Nephron (organoid): ENCODE results near the gene KLHDC8B.

Source experiments
- H3K27ac Mint-ChIP-seq, 3 experiments: 2 replicates each; pipeline ENCODE4 v1.8.0; 2020; ENCODE audit warnings: mixed read lengths in 3 of 3, mild to moderate bottlenecking in 2 of 3, moderate library complexity in 1 of 3
- H3K27me3 Mint-ChIP-seq: 2 replicates; pipeline ENCODE4 v1.8.0; 2021; ENCODE audit warnings: low read depth, mild to moderate bottlenecking, moderate library complexity, mixed read lengths
- H3K36me3 Mint-ChIP-seq: 2 replicates; pipeline ENCODE4 v1.8.0; 2020; ENCODE audit warnings: low read depth, mixed read lengths
- H3K4me1 Mint-ChIP-seq: 2 replicates; pipeline ENCODE4 v1.8.0; 2020; ENCODE audit warnings: mixed read lengths
- H3K4me3 Mint-ChIP-seq, 3 experiments: 2 replicates each; pipeline ENCODE4 v1.8.0; 2020; ENCODE audit warnings: mild to moderate bottlenecking in 3 of 3, mixed read lengths in 3 of 3, moderate library complexity in 2 of 3
- H3K9me3 Mint-ChIP-seq: 2 replicates; pipeline ENCODE4 v1.8.0; 2020; ENCODE audit warnings: mixed read lengths
- CTCF ChIP-seq, 3 experiments: fragments of 200-600 bp; sonication (generic); IDR thresholded peaks; one replicate each; pipeline ENCODE4 v1.5.0; 2021; ENCODE audit warnings: antibody characterized with exemption in 3 of 3; ENCODE audit not compliant: unreplicated experiment in 3 of 3

KLHDC8B gene

GRCh38 chr3:49172551-49173041, 1.2 kb downstream of the KLHDC8B start:
- Mint-ChIP-seq H3K27me3 (peaks cover 3% of the 10 kb centered on the region), H3K4me1 (peaks cover 47% of the 10 kb centered on the region), H3K27ac (peak overlapping the region; percentile 92 to 96 (median 95)), H3K9me3 (no peaks in the 10 kb centered on the region), H3K36me3 (peaks cover 20% of the 10 kb centered on the region), H3K4me3 (peak overlapping the region; percentile 86 to 92 (median 92))
- no peak for TF ChIP-seq CTCF (IDR thresholded peaks at IDR 0.05; ENCODE audit: unreplicated experiment in 3 of 3)

DNA sequence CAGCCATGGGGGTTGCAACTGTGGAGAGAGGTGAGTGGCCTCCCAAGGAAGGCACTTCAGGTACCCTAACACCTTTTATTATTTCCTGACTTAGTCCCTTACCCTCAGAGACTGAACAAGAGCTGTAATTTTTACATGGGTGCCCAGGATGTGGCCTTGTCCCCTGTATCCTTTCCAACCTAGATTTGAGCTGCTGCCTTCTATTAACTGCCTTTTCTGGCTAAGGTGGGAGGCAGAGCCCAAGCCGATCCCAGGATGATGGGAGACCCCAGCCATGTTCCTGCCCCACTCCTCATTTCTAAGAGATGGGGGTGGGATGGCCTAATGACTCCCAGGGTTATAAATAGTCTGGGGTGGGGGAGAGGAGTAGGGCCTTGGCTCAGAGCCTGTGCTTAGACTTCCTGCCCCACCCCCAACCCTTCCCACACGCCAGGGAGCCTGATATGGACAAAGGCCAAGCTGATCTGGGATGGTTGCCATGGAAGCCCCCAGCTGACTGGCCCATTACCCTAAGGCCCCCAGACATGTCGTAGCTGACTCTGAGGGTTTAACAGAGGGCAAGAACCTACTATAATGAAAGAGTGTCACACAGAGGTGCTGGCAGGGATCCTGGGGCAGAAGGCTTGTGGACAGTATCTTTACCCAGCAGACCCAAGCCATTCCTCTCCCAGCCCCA, 1.9 kb downstream of the KLHDC8B start:
- H3K9me3 Mint-ChIP-seq: no peaks in the 10 kb centered on the region
- H3K27me3 Mint-ChIP-seq: peaks cover 3% of the 10 kb centered on the region
- peaks cover 47% of the 10 kb centered on the region for H3K4me1 Mint-ChIP-seq
- peak overlapping the region; percentile 92 to 96 (median 95) for H3K27ac Mint-ChIP-seq
- peaks cover 20% of the 10 kb centered on the region for H3K36me3 Mint-ChIP-seq
- TF ChIP-seq CTCF (IDR thresholded peaks at IDR 0.05; ENCODE audit: unreplicated experiment in 3 of 3): no peak
- peak overlapping the region; percentile 86 to 92 (median 92) for H3K4me3 Mint-ChIP-seq

- no peak for TF ChIP-seq CTCF (IDR thresholded peaks at IDR 0.05; ENCODE audit: unreplicated experiment in 3 of 3)
- Mint-ChIP-seq H3K36me3 (peaks cover 20% of the 10 kb centered on the region), H3K4me3 (peak overlapping the region; percentile 86 to 92 (median 92)), H3K9me3 (no peaks in the 10 kb centered on the region), H3K4me1 (peaks cover 48% of the 10 kb centered on the region), H3K27ac (peak overlapping the region; percentile 92 to 96 (median 95)), H3K27me3 (peaks cover 3% of the 10 kb centered on the region)
These were observed 2.4 kb downstream of the KLHDC8B start for GRCh38 chr3:49173792-49174170.

GRCh38 chr3:49174397-49174985, 3.1 kb downstream of the KLHDC8B start:
- H3K9me3 Mint-ChIP-seq: no peaks in the 10 kb centered on the region
- H3K4me1 Mint-ChIP-seq: peaks cover 53% of the 10 kb centered on the region
- peaks cover 3% of the 10 kb centered on the region for H3K27me3 Mint-ChIP-seq
- no peak for TF ChIP-seq CTCF (IDR thresholded peaks at IDR 0.05; ENCODE audit: unreplicated experiment in 3 of 3)
- peaks cover 24% of the 10 kb centered on the region for H3K36me3 Mint-ChIP-seq
- H3K27ac Mint-ChIP-seq: peak overlapping the region; percentile 92 to 96 (median 95)
- peak overlapping the region; percentile 86 to 92 (median 92) for H3K4me3 Mint-ChIP-seq

- TF ChIP-seq CTCF (IDR thresholded peaks at IDR 0.05; ENCODE audit: unreplicated experiment in 3 of 3): no peak
- Mint-ChIP-seq H3K4me3 (peak overlapping the region in 2 of 3 experiments; percentile 5 to 19), H3K36me3 (peaks cover 26% of the 10 kb centered on the region), H3K27me3 (peaks cover under 1% of the 10 kb centered on the region), H3K4me1 (peaks cover 46% of the 10 kb centered on the region), H3K27ac (peak overlapping the region; percentile 20 to 57 (median 29)), H3K9me3 (no peaks in the 10 kb centered on the region)
These were observed 4.1 kb downstream of the KLHDC8B start for GRCh38 chr3:49175530-49175929.
